SU-DHL-6 (cell line): ENCODE data around the gene CTDSPL.

Experiments used
- H2AFZ ChIP-seq: fragments of 200-600 bp; sonication (generic); 2 replicates; pipeline ENCODE4 v1.6.1; 2014; ENCODE audit warnings: low read depth, mild to moderate bottlenecking, moderate library complexity, mixed read lengths, antibody characterized with exemption, low read length; ENCODE audit not compliant: severe bottlenecking
- H3F3A ChIP-seq: fragments of 200-600 bp; shearing (Covaris generic); 2 replicates; pipeline ENCODE4 v1.6.0; 2016; ENCODE audit warnings: antibody characterized with exemption, mild to moderate bottlenecking; ENCODE audit not compliant: insufficient read depth
- H3K27ac ChIP-seq: fragments of 200-600 bp; sonication (generic); 2 replicates; pipeline ENCODE4 v1.5.1; 2016; ENCODE audit warnings: low read depth, mild to moderate bottlenecking, low read length, moderate library complexity, mixed read lengths
- H3K27me3 ChIP-seq: fragments of 200-600 bp; sonication (generic), shearing (Covaris generic); 2 replicates; pipeline ENCODE4 v1.6.0; 2014; ENCODE audit warnings: mild to moderate bottlenecking, low read length
- H3K36me3 ChIP-seq: fragments of 200-600 bp; sonication (generic); 2 replicates; pipeline ENCODE4 v1.6.1; 2014; ENCODE audit warnings: mild to moderate bottlenecking, low read length, mixed read lengths
- H3K4me2 ChIP-seq: fragments of 300-600, 200-600 bp; shearing (Covaris generic), sonication (generic); 2 replicates; pipeline ENCODE4 v1.6.0; 2014; ENCODE audit warnings: low read length, low read depth, mild to moderate bottlenecking; ENCODE audit not compliant: poor library complexity, severe bottlenecking
- H3K4me3 ChIP-seq: fragments of 200-600 bp; sonication (generic); 2 replicates; pipeline ENCODE4 v1.5.1; 2014; ENCODE audit warnings: antibody characterized with exemption, low read length, mild to moderate bottlenecking, mixed read lengths; ENCODE audit not compliant: insufficient read depth, poor library complexity, severe bottlenecking
- H3K79me2 ChIP-seq: fragments of 200-600 bp; sonication (generic); 2 replicates; pipeline ENCODE4 v1.6.1; 2014; ENCODE audit warnings: mild to moderate bottlenecking, low read length, moderate library complexity; ENCODE audit not compliant: insufficient read depth
- H3K9ac ChIP-seq: fragments of 200-600 bp; sonication (generic); 2 replicates; pipeline ENCODE4 v1.7.0; 2014; ENCODE audit warnings: mild to moderate bottlenecking, low read length
- H3K9me2 ChIP-seq: fragments of 200-600 bp; sonication (generic); replicated peaks from 2 replicates; pipeline ENCODE4 v1.6.1; 2014; ENCODE audit warnings: low read length; ENCODE audit not compliant: insufficient read depth
- H3K9me3 ChIP-seq: fragments of 200-600 bp; sonication (generic); 2 replicates; pipeline ENCODE4 v1.6.1; 2014; ENCODE audit warnings: low read length, mixed read lengths; ENCODE audit not compliant: insufficient read depth
- H4K20me1 ChIP-seq: fragments of 200-600 bp; sonication (generic); 2 replicates; pipeline ENCODE4 v1.6.1; 2014; ENCODE audit warnings: low read depth, mild to moderate bottlenecking, antibody characterized with exemption, low read length, moderate library complexity, mixed read lengths
- EZH2phosphoT487 ChIP-seq: fragments of 200-600 bp; sonication (generic), shearing (Covaris generic); conservative IDR thresholded peaks from 2 replicates; pipeline ENCODE4 v1.6.1; 2018; ENCODE audit warnings: mild to moderate bottlenecking, antibody characterized with exemption, low read length, moderate library complexity, mixed read lengths
- TF ChIP-seq, protein P1 (sequence below): fragments of 200-600 bp; sonication (generic); IDR thresholded peaks from one replicate; pipeline ENCODE4 v1.5.1; 2017; ENCODE audit warnings: antibody characterized with exemption, mild to moderate bottlenecking, low read length, moderate library complexity; ENCODE audit not compliant: insufficient read depth, poor library complexity, severe bottlenecking

Gene CTDSPL

DNA sequence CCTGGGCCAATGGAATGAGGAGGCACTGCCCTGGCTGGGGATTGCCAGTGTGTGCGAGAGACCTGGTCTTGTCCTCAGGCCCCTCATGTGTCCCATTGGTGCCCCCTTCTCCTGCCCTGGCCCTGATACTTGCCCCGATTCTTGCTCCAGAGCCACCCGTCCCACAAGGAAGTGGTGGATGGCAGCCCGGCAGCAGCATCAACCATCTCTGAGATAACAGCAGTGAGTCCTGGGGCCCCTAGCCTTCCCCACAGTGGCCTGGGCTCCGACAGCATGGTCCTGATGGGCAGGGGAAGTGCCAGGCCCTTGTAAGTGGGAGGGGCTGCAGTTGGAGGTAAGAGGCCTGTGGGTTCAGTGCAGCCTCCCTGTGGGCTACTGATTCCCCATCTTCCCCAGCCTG is 144.4 kb downstream of the CTDSPL start:
- no peaks in the 10 kb centered on the region for H3F3A ChIP-seq
- H3K4me2 ChIP-seq, result no peak overlapping the region
- no peaks in the 10 kb centered on the region for H3K79me2 ChIP-seq
- no peak overlapping the region for H3K9ac ChIP-seq
- H3K9me2 ChIP-seq, result no peaks in the 10 kb centered on the region
- H3K27me3 ChIP-seq, result no peaks in the 10 kb centered on the region
- H3K36me3 ChIP-seq, result no peaks in the 10 kb centered on the region
- H3K27ac ChIP-seq, result no peak overlapping the region
- no peak for TF ChIP-seq EZH2phosphoT487
- TF ChIP-seq, protein P1, sequence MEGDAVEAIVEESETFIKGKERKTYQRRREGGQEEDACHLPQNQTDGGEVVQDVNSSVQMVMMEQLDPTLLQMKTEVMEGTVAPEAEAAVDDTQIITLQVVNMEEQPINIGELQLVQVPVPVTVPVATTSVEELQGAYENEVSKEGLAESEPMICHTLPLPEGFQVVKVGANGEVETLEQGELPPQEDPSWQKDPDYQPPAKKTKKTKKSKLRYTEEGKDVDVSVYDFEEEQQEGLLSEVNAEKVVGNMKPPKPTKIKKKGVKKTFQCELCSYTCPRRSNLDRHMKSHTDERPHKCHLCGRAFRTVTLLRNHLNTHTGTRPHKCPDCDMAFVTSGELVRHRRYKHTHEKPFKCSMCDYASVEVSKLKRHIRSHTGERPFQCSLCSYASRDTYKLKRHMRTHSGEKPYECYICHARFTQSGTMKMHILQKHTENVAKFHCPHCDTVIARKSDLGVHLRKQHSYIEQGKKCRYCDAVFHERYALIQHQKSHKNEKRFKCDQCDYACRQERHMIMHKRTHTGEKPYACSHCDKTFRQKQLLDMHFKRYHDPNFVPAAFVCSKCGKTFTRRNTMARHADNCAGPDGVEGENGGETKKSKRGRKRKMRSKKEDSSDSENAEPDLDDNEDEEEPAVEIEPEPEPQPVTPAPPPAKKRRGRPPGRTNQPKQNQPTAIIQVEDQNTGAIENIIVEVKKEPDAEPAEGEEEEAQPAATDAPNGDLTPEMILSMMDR, result no peak
- H3K9me3 ChIP-seq, result no peaks in the 10 kb centered on the region
- H3K4me3 ChIP-seq, result no peak overlapping the region
- H4K20me1 ChIP-seq, result no peaks in the 10 kb centered on the region
- H2AFZ ChIP-seq, result no peak overlapping the region

DNA sequence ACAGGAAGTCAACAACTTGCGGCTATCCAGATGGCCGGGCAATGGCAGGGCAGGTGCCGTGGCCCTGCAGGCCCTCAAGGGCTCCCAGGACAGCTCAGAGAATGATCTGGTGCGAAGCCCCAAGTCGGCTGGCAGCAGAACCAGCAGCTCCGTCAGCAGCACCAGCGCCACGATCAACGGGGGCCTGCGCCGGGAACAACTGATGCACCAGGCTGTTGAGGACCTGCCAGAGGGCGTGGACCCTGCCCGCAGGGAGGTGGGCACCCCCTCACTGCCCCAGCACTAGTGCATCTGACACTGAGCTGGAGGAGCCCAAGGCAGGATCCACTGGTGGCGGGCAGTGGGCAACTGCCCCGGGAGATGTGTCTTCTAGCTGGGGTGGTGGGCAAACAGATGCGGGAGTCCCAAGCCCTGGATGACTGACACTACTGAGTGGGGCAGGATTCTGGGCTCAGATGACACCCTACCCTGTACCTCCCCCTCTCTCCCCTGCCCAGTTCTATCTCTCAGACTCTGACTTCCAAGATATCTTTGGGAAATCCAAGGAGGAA is 144.8 kb downstream of the CTDSPL start:
- H3F3A ChIP-seq, result no peaks in the 10 kb centered on the region

DNA sequence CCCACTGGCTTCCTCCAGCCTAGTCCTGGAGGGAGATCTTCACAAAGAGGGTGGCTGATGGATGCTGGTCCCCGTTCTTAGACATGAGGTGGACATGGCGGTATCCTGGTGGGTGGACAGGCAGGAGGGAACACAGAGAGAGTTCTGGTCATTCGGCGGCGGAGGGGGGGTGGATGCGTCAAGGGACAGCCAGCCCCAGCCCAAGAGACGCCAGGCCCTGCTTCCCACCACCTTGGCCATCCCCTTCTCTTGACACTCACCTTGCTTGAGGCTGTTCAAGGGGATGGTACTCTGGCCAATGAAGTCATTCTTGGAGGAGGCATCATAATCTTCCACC is 146.0 kb downstream of the CTDSPL start:
- H3F3A ChIP-seq, result no peaks in the 10 kb centered on the region
- no peaks in the 10 kb centered on the region for H3K36me3 ChIP-seq
- H3K9ac ChIP-seq, result no peak overlapping the region
- H3K27me3 ChIP-seq, result no peaks in the 10 kb centered on the region
- TF ChIP-seq, protein P1, result no peak
- no peak for TF ChIP-seq EZH2phosphoT487
- no peaks in the 10 kb centered on the region for H3K9me2 ChIP-seq
- no peak overlapping the region for H3K4me2 ChIP-seq
- H3K79me2 ChIP-seq, result no peaks in the 10 kb centered on the region
- H2AFZ ChIP-seq, result no peak overlapping the region
- no peaks in the 10 kb centered on the region for H3K9me3 ChIP-seq
- no peak overlapping the region for H3K4me3 ChIP-seq
- no peaks in the 10 kb centered on the region for H4K20me1 ChIP-seq
- H3K27ac ChIP-seq, result no peak overlapping the region

More for the DNA sequence above, 144.8 kb downstream of the CTDSPL start:
- no peak overlapping the region for H3K4me2 ChIP-seq
- H3K27ac ChIP-seq, result no peak overlapping the region
- no peaks in the 10 kb centered on the region for H3K9me3 ChIP-seq
- no peaks in the 10 kb centered on the region for H3K9me2 ChIP-seq
- H4K20me1 ChIP-seq, result no peaks in the 10 kb centered on the region
- no peak overlapping the region for H2AFZ ChIP-seq
- H3K4me3 ChIP-seq, result no peak overlapping the region
- no peaks in the 10 kb centered on the region for H3K79me2 ChIP-seq
- H3K36me3 ChIP-seq, result no peaks in the 10 kb centered on the region
- H3K27me3 ChIP-seq, result no peaks in the 10 kb centered on the region
- TF ChIP-seq EZH2phosphoT487, result no peak
- TF ChIP-seq, protein P1, result no peak
- H3K9ac ChIP-seq, result no peak overlapping the region
